Left lung (tissue), 10 donors: ENCODE data around the gene HAVCR2. TPM values are rescaled to one million over a fixed set of nuclear protein-coding genes. Genes with fewer than 3 reads are reported as not detected.

Experiments
- ATAC-seq: fragments of 200-7000 bp; cut with Tn5 transposase; one replicate; pipeline ENCODE4 v1.9.1; 2020; ENCODE audit warnings: moderate library complexity
- DNase-seq, 4 donors: peaks; one replicate each; pipeline ENCODE4 v3.0.0-alpha.2; 2013 to 2020
- H3K27ac ChIP-seq, 2 donors: fragments of 200-600 bp; sonication (generic) in 1 of 2; one replicate each; pipeline versions ENCODE4 v1.5.0 to v1.8.0; 2020 to 2021
- H3K27me3 ChIP-seq, 2 donors: fragments of 200-600 bp; sonication (generic) in 1 of 2; one replicate each; pipeline versions ENCODE4 v1.5.0 to v1.8.0; 2020 to 2021
- H3K36me3 ChIP-seq, 2 donors: fragments of 200-600 bp; sonication (generic) in 1 of 2; one replicate each; pipeline versions ENCODE4 v1.5.0 to v1.8.0; 2020 to 2021
- H3K4me1 ChIP-seq, 2 donors: fragments of 200-600 bp; one replicate each; pipeline ENCODE4 v1.8.0; 2021
- H3K4me3 ChIP-seq, 2 donors: fragments of 200-600 bp; sonication (generic) in 1 of 2; one replicate each; pipeline versions ENCODE4 v1.5.0 to v1.8.0; 2020 to 2021; ENCODE audit warnings: mild to moderate bottlenecking in 1 of 2
- H3K9me3 ChIP-seq, 2 donors: fragments of 200-600 bp; sonication (generic) in 1 of 2; one replicate each; pipeline versions ENCODE4 v1.5.0 to v1.8.0; 2020 to 2021
- intact Hi-C, 2 donors: fragments of 100-400 bp; cut with DNase I; formaldehyde crosslinking; loops; one replicate each; pipeline versions ENCODE4 v1.11.2 to v1.14.2; 2022
- polyA plus RNA-seq, 6 donors: library from polyadenylated mRNA; unstranded; fragments of 120-200 nt; gene quantifications; one replicate each; pipeline ENCODE4 v1.2.1, GENCODE V29; 2013; ENCODE audit not compliant: insufficient read length in 6 of 6
- total RNA-seq, 2 donors: library from RNA; stranded (reverse); fragmentation: NEBNext Ultra II Directional; extraction: Animal tissue kit (Norgen Biotek cat#: 25700); gene quantifications; one replicate each; pipeline ENCODE4 v1.2.1, GENCODE V29; 2021
- TF ChIP-seq, protein P1 (sequence below), 2 donors: fragments of 200-600 bp; sonication (generic) in 1 of 2; IDR thresholded peaks; one replicate each; pipeline versions ENCODE4 v1.5.0 to v1.8.0; 2021; ENCODE audit warnings: antibody characterized with exemption in 2 of 2
- donor health status: DM: no; HTN: yes; CAD: no.
- donor health status: DM: no; HTN: no; CAD: no.

Gene HAVCR2
- total and polyA plus RNA-seq, 8 donors, result 1.6 to 50.9 (median 2.5) TPM

DNA sequence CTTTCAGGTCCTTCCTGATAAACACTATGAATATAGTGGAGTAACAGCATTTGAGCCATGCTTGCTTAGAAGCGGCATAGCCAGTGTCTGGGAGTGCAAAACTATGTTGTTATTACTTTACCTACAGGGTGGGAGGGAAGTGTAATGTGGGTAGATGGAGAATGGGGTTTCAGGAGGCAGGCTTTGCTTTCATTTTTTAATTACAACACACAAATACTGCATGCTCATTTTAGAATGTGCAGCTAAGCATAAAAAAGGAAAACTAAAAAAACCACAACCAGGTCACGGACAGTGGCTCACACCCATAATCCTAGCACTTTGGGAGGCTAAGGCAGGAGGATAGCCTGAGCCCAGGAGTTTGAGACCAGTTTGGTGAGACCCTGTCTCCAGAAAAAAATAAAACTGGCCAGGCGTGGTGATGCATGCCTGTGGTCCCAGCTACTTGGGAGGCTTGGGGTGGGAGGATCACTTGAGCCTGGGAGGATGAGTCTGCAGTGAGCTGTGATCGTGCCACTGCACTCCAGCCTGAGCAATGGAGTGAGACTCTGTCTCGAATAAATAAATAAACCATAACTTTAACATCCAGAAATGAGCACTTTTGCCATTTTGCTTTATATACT is 70.2 kb downstream of the HAVCR2 start:
- H3K27ac ChIP-seq, result no peak overlapping the region
- DNase-seq (no peak), ATAC-seq (no peak)
- H3K36me3 ChIP-seq, result no peaks in the 10 kb centered on the region
- no peaks in the 10 kb centered on the region for H3K9me3 ChIP-seq
- no peaks in the 10 kb centered on the region for H3K4me1 ChIP-seq
- no peak overlapping the region for H3K4me3 ChIP-seq
- intact Hi-C loops, result no loop called here
- TF ChIP-seq, protein P1, sequence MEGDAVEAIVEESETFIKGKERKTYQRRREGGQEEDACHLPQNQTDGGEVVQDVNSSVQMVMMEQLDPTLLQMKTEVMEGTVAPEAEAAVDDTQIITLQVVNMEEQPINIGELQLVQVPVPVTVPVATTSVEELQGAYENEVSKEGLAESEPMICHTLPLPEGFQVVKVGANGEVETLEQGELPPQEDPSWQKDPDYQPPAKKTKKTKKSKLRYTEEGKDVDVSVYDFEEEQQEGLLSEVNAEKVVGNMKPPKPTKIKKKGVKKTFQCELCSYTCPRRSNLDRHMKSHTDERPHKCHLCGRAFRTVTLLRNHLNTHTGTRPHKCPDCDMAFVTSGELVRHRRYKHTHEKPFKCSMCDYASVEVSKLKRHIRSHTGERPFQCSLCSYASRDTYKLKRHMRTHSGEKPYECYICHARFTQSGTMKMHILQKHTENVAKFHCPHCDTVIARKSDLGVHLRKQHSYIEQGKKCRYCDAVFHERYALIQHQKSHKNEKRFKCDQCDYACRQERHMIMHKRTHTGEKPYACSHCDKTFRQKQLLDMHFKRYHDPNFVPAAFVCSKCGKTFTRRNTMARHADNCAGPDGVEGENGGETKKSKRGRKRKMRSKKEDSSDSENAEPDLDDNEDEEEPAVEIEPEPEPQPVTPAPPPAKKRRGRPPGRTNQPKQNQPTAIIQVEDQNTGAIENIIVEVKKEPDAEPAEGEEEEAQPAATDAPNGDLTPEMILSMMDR (IDR thresholded peaks at IDR 0.05), result no peak
- no peaks in the 10 kb centered on the region for H3K27me3 ChIP-seq

Other genes with a start within 250 kb of the HAVCR2 start
- gene TIMD4, start 145.8 kb downstream of the HAVCR2 start, total RNA-seq, result under 1 TPM in 1 of 2 donors, not detected in 1; 0.32 TPM
- gene TIMD4, start 145.8 kb downstream of the HAVCR2 start, polyA plus RNA-seq, result 1 to 10 TPM in 1 of 6 donors, under 1 TPM in 4, not detected in 1; 0.25 to 1.2 (median 0.64) TPM
- under 1 TPM in 1 of 2 donors, not detected in 1; 0.31 TPM for gene HAVCR1, start 49.9 kb downstream of the HAVCR2 start, total RNA-seq
- under 1 TPM; 0.21 to 0.92 (median 0.57) TPM for gene HAVCR1, start 49.9 kb downstream of the HAVCR2 start, polyA plus RNA-seq
- 10 to 100 TPM in 1 of 2 donors, 1 to 10 TPM in 1; 7.3 to 11.8 TPM for gene MED7, start 33.8 kb upstream of the HAVCR2 start, total RNA-seq
- gene MED7, start 33.8 kb upstream of the HAVCR2 start, polyA plus RNA-seq, result 10 to 100 TPM; 17.0 to 18.9 (median 17.8) TPM
- gene GARIN3, start 57.2 kb upstream of the HAVCR2 start, total RNA-seq, result not detected
- gene GARIN3, start 57.2 kb upstream of the HAVCR2 start, polyA plus RNA-seq, result not detected
- gene ITK, start 71.8 kb upstream of the HAVCR2 start, total RNA-seq, result 1 to 10 TPM; 1.8 to 8.1 TPM
- gene ITK, start 71.8 kb upstream of the HAVCR2 start, polyA plus RNA-seq, result 1 to 10 TPM in 3 of 6 donors, under 1 TPM in 3; 0.49 to 1.1 (median 0.85) TPM
- 10 to 100 TPM; 48.7 to 63.4 TPM for gene CYFIP2, start 157.1 kb upstream of the HAVCR2 start, total RNA-seq
- gene CYFIP2, start 157.1 kb upstream of the HAVCR2 start, polyA plus RNA-seq, result 10 to 100 TPM; 25.6 to 31.4 (median 30.8) TPM